Measurements from ENCODE around the gene LBX1. TPM values are rescaled to one million over a fixed set of nuclear protein-coding genes. Genes with fewer than 3 reads are reported as not detected.

Gene LBX1
- polyA plus RNA-seq, 1 donor from 2014 or later, result not detected

DNA sequence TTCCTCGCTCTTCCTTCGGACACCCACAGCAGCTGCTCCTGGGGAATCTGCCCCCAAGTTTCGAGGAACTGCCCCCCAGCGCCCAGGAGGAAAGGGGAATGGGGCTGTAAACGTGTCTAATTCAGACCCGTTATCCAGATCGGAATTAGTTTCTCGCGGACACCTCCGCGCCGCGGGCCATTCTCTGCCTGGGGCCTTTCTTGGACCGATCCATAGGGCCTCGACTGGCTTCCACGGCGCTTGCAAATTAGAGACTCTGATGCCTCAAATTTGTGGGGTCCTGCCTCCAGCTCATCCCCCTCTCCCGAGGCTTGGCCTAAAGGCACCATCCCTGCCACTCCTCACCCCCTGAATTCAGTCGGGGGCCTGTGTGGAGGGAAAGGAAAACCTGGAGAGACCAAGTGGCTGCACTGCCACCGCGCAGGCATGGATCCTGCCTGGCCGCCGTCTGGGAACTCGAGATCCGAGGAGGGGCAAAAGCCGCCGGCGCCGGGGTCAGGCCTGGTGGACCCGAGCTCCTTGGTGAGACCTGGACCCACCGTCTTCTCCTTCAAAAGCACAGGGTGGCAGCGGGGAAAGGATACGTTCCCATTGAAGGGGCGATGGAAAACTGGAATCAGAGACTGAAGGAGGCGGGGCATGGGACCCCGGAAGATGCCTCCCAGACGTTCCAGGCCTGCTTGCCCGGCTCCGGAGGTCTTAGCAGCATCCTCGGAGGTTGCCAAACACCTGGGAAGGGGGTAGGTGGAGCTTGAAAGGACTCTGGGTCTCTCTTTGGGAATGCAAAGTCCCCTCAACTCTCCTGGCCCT is 13.7 kb downstream of the LBX1 start:
- no peaks in the 10 kb centered on the region for H3K9me2 ChIP-seq (ENCODE audit: insufficient read depth, low read length)
- no peak overlapping the region for H3K4me2 ChIP-seq (ENCODE audit: low read length)
- H3K4me3 ChIP-seq (ENCODE audit: low read length), result no peak overlapping the region
- H3F3A ChIP-seq (ENCODE audit: insufficient read depth, low read length, poor library complexity, severe bottlenecking), result no peaks in the 10 kb centered on the region
- no peaks in the 10 kb centered on the region for H3K79me2 ChIP-seq (replicated peaks; ENCODE audit: insufficient read depth, low read length)
- no peaks in the 10 kb centered on the region for H3K36me3 ChIP-seq (ENCODE audit: insufficient read depth, low read length)
- H3K27me3 ChIP-seq (ENCODE audit: insufficient read depth, low read depth, low read length), result peaks cover 99% of the 10 kb centered on the region
- no peak overlapping the region for H3K9ac ChIP-seq (ENCODE audit: low read length)
- H4K20me1 ChIP-seq (ENCODE audit: insufficient read depth), result no peaks in the 10 kb centered on the region
- H3K9me3 ChIP-seq (ENCODE audit: low read length), result no peaks in the 10 kb centered on the region
- no peak for TF ChIP-seq RAD21 (conservative IDR thresholded peaks at IDR 0.05)
- no peak for TF ChIP-seq MXI1 (conservative IDR thresholded peaks at IDR 0.05; ENCODE audit: poor library complexity, severe bottlenecking)
- TF ChIP-seq, protein P1, sequence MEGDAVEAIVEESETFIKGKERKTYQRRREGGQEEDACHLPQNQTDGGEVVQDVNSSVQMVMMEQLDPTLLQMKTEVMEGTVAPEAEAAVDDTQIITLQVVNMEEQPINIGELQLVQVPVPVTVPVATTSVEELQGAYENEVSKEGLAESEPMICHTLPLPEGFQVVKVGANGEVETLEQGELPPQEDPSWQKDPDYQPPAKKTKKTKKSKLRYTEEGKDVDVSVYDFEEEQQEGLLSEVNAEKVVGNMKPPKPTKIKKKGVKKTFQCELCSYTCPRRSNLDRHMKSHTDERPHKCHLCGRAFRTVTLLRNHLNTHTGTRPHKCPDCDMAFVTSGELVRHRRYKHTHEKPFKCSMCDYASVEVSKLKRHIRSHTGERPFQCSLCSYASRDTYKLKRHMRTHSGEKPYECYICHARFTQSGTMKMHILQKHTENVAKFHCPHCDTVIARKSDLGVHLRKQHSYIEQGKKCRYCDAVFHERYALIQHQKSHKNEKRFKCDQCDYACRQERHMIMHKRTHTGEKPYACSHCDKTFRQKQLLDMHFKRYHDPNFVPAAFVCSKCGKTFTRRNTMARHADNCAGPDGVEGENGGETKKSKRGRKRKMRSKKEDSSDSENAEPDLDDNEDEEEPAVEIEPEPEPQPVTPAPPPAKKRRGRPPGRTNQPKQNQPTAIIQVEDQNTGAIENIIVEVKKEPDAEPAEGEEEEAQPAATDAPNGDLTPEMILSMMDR (IDR thresholded peaks at IDR 0.05; ENCODE audit: poor library complexity, severe bottlenecking), result no peak
- no peak for TF ChIP-seq EZH2 (IDR thresholded peaks at IDR 0.05; ENCODE audit: borderline replicate concordance, insufficient read depth, low read length, poor library complexity, severe bottlenecking)
- TF ChIP-seq TAF1 (IDR thresholded peaks at IDR 0.05; ENCODE audit: low read depth), result no peak
- H3K27ac ChIP-seq (ENCODE audit: low read length), result no peak overlapping the region
- H2AFZ ChIP-seq (ENCODE audit: low read depth, low read length), result no peak overlapping the region

DNA sequence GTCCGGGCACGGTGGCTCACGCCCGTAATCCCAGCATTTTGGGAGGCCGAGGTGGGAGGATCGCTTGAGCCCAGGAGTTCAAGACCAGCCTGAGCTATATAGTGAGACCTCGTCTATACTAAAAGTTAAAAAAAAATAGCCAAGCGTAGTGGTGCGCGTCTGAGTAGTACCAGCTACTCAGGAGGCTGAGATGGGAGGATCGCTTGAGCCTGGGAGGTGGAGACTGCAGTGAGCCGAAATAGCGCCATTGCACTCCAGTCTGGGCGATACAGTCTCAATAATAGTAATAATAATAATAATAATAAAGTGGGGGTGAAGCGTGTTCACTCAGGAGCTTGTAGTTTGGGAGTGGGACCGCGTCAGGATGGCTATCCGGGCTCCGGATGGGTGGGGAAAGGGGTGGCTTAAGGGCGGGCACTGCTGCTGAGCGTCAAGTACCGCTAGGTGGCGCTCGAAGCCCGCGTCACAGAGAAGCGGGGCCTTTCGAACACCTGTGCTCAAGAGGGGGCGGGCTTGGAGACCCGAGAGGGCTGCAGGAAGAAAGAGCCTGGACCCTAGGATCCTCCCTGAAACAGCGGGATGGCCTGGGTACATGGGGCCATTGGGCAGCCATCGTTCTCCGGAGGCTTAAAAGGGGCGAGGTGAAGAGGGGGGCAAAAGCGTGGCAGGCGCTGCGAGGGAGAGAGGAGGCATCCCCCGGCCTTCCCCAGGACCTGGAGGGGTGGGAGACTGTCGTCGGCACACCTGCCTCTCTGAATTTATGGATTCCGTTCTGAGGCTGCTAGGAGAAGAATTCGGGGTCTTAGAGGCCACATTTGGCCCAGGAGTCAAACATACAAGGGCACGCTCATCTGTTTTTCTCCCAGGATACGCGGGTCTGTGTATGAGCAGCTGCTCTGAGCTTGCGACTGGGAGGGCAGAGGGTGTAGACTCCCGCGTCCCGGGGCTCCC is 14.5 kb downstream of the LBX1 start:
- H3K4me3 ChIP-seq (ENCODE audit: low read length), result peak overlapping the region; percentile 51
- H3F3A ChIP-seq (ENCODE audit: insufficient read depth, low read length, poor library complexity, severe bottlenecking), result no peaks in the 10 kb centered on the region
- no peaks in the 10 kb centered on the region for H3K9me3 ChIP-seq (ENCODE audit: low read length)
- no peak overlapping the region for H3K4me2 ChIP-seq (ENCODE audit: low read length)
- H3K27me3 ChIP-seq (ENCODE audit: insufficient read depth, low read depth, low read length), result peaks cover 99% of the 10 kb centered on the region
- no peak overlapping the region for H2AFZ ChIP-seq (ENCODE audit: low read depth, low read length)
- H3K36me3 ChIP-seq (ENCODE audit: insufficient read depth, low read length), result no peaks in the 10 kb centered on the region
- no peak overlapping the region for H3K27ac ChIP-seq (ENCODE audit: low read length)
- no peak overlapping the region for H3K9ac ChIP-seq (ENCODE audit: low read length)
- no peak for TF ChIP-seq MXI1 (conservative IDR thresholded peaks at IDR 0.05; ENCODE audit: poor library complexity, severe bottlenecking)
- TF ChIP-seq, protein P1 (IDR thresholded peaks at IDR 0.05; ENCODE audit: poor library complexity, severe bottlenecking), result peak; percentile 94
- no peak for TF ChIP-seq EZH2 (IDR thresholded peaks at IDR 0.05; ENCODE audit: borderline replicate concordance, insufficient read depth, low read length, poor library complexity, severe bottlenecking)
- TF ChIP-seq TAF1 (IDR thresholded peaks at IDR 0.05; ENCODE audit: low read depth), result peak; percentile 31
- TF ChIP-seq, protein P2, sequence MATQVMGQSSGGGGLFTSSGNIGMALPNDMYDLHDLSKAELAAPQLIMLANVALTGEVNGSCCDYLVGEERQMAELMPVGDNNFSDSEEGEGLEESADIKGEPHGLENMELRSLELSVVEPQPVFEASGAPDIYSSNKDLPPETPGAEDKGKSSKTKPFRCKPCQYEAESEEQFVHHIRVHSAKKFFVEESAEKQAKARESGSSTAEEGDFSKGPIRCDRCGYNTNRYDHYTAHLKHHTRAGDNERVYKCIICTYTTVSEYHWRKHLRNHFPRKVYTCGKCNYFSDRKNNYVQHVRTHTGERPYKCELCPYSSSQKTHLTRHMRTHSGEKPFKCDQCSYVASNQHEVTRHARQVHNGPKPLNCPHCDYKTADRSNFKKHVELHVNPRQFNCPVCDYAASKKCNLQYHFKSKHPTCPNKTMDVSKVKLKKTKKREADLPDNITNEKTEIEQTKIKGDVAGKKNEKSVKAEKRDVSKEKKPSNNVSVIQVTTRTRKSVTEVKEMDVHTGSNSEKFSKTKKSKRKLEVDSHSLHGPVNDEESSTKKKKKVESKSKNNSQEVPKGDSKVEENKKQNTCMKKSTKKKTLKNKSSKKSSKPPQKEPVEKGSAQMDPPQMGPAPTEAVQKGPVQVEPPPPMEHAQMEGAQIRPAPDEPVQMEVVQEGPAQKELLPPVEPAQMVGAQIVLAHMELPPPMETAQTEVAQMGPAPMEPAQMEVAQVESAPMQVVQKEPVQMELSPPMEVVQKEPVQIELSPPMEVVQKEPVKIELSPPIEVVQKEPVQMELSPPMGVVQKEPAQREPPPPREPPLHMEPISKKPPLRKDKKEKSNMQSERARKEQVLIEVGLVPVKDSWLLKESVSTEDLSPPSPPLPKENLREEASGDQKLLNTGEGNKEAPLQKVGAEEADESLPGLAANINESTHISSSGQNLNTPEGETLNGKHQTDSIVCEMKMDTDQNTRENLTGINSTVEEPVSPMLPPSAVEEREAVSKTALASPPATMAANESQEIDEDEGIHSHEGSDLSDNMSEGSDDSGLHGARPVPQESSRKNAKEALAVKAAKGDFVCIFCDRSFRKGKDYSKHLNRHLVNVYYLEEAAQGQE (IDR thresholded peaks at IDR 0.05; ENCODE audit: borderline replicate concordance), result no peak
- TF ChIP-seq SMC3 (conservative IDR thresholded peaks at IDR 0.05; ENCODE audit: poor library complexity), result peak; percentile 95
- TF ChIP-seq EP300 (conservative IDR thresholded peaks at IDR 0.05; ENCODE audit: poor library complexity, severe bottlenecking), result no peak
- peak; percentile 97 for TF ChIP-seq RAD21 (conservative IDR thresholded peaks at IDR 0.05)
- peak; percentile 44 for TF ChIP-seq POLR2AphosphoS5 (IDR thresholded peaks at IDR 0.05)
- H3K79me2 ChIP-seq (replicated peaks; ENCODE audit: insufficient read depth, low read length), result no peaks in the 10 kb centered on the region
- no peaks in the 10 kb centered on the region for H3K9me2 ChIP-seq (ENCODE audit: insufficient read depth, low read length)
- no peaks in the 10 kb centered on the region for H4K20me1 ChIP-seq (ENCODE audit: insufficient read depth)
